Measurements from ENCODE around the gene PLCG2.

The PLCG2 gene

DNA sequence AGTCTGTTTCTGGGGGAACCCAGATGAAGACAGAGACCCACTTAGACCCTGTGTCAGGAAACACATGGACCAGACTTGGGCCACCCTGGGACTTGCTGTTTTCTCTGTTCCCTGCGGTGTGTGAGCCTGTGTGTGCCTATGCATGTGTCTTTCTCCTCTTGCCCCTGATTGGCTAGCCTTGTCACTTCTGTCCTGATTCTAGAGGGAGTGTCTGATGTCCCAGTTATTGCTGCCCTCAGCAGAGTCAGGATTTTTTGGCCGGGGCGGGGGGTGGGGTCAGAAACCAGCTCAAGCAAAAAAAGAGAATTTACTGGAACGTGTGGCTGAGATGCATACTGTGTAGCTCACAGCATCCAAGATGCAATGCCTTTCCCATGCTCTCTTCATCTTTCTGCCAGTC is 30.5 kb downstream of the PLCG2 start:
- H3K4me3 ChIP-seq (ENCODE audit: low read depth, low read length): no peak overlapping the region
- TF ChIP-seq MYC (IDR thresholded peaks at IDR 0.05; ENCODE audit: low read depth, low read length) (no peak), POLR2A (IDR thresholded peaks at IDR 0.05; ENCODE audit: extremely low read depth, insufficient read length) (no peak)
- TF ChIP-seq, protein P1, sequence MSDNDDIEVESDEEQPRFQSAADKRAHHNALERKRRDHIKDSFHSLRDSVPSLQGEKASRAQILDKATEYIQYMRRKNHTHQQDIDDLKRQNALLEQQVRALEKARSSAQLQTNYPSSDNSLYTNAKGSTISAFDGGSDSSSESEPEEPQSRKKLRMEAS (IDR thresholded peaks at IDR 0.05; ENCODE audit: low read depth, low read length): no peak
- DNase-seq (ENCODE audit: low read depth): no peak

DNA sequence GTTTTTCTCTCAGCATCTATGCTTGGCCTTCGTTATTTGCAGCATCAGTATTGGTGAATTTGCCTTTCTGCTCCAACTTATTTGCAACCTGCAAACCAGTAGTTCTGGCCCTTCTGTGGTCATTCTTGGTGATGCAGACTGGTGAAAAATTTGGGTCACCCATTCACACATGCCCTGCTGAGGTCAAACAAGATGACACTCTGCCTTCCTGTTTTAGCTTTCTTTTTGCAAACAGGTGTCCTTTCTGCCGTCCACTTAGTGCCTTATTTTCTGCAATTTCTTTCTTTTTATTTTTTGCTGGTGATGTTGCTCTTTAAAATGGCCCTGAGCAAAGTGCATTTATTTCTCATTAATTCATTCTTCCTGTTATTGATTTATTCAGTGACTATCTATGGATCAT is 31.3 kb downstream of the PLCG2 start:
- TF ChIP-seq, protein P1 (IDR thresholded peaks at IDR 0.05; ENCODE audit: low read depth, low read length): no peak
- TF ChIP-seq, protein P2, sequence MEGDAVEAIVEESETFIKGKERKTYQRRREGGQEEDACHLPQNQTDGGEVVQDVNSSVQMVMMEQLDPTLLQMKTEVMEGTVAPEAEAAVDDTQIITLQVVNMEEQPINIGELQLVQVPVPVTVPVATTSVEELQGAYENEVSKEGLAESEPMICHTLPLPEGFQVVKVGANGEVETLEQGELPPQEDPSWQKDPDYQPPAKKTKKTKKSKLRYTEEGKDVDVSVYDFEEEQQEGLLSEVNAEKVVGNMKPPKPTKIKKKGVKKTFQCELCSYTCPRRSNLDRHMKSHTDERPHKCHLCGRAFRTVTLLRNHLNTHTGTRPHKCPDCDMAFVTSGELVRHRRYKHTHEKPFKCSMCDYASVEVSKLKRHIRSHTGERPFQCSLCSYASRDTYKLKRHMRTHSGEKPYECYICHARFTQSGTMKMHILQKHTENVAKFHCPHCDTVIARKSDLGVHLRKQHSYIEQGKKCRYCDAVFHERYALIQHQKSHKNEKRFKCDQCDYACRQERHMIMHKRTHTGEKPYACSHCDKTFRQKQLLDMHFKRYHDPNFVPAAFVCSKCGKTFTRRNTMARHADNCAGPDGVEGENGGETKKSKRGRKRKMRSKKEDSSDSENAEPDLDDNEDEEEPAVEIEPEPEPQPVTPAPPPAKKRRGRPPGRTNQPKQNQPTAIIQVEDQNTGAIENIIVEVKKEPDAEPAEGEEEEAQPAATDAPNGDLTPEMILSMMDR (IDR thresholded peaks at IDR 0.05; ENCODE audit: low read depth, low read length): no peak
- no peak for TF ChIP-seq POLR2A (IDR thresholded peaks at IDR 0.05; ENCODE audit: extremely low read depth, insufficient read length)
- TF ChIP-seq MYC (IDR thresholded peaks at IDR 0.05; ENCODE audit: low read depth, low read length): no peak
- no peak for DNase-seq (ENCODE audit: low read depth)
- H3K4me3 ChIP-seq (ENCODE audit: low read depth, low read length): no peak overlapping the region

DNA sequence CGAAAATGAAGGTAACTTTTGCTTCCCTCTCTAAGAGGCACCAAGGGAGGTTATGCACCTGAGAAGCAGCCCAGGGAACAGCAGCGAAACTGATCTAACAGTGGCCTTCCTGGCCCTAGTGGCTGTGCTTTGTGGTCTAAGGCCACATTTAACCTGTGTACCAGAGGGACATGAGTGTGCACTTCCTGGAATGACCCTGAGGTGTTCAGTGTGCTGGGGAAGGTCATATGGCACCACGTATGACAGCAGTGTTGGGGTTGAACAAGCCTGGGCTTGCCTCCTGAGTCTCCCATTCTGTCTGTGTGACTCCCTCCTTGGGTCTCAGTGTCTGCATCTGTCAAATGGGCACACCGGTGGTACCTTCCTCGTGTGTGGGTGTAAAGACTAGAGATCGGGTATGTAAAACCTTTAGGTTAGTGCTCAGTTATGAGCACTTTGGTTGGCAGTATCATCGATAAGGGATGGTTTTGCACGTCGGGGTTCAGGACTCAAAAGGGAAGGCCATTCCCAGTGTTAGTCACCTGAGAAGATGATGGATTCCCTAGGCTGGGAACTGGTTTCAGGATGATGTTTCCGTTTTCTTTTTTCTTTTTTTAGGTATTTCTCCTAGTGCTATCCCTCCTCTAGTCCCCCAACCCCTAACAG is 31.9 kb downstream of the PLCG2 start:
- TF ChIP-seq POLR2A (IDR thresholded peaks at IDR 0.05; ENCODE audit: extremely low read depth, insufficient read length) (no peak), MYC (IDR thresholded peaks at IDR 0.05; ENCODE audit: low read depth, low read length) (no peak)
- TF ChIP-seq, protein P1 (IDR thresholded peaks at IDR 0.05; ENCODE audit: low read depth, low read length): no peak
- TF ChIP-seq, protein P2 (IDR thresholded peaks at IDR 0.05; ENCODE audit: low read depth, low read length): no peak

DNA sequence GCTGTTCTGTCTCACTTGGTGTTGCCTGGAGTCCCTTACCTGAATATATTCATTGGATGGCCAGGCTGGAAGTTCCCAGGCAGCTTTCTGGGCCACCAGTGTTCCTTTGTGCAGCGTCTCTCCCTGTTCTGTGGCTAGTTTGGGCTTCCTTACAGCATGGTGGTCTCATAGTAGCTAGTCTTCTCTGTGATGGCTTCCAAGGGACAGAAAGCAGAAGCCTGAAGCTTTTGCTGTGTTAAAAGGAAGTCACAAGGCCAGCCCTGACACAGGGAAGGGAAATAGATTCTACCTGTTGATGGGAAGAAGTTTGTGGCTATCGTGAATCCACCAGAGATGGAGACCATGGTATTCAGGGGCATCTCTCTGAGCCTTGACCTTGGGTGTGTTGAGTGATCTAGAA is 34.6 kb downstream of the PLCG2 start:
- TF ChIP-seq, protein P2 (IDR thresholded peaks at IDR 0.05; ENCODE audit: low read depth, low read length): no peak
- H3K4me3 ChIP-seq (ENCODE audit: low read depth, low read length): no peak overlapping the region
- peak; percentile 47 for DNase-seq (ENCODE audit: low read depth)

More for the DNA sequence above, 31.9 kb downstream of the PLCG2 start:
- no peak for DNase-seq (ENCODE audit: low read depth)
- no peak overlapping the region for H3K4me3 ChIP-seq (ENCODE audit: low read depth, low read length)

DNA sequence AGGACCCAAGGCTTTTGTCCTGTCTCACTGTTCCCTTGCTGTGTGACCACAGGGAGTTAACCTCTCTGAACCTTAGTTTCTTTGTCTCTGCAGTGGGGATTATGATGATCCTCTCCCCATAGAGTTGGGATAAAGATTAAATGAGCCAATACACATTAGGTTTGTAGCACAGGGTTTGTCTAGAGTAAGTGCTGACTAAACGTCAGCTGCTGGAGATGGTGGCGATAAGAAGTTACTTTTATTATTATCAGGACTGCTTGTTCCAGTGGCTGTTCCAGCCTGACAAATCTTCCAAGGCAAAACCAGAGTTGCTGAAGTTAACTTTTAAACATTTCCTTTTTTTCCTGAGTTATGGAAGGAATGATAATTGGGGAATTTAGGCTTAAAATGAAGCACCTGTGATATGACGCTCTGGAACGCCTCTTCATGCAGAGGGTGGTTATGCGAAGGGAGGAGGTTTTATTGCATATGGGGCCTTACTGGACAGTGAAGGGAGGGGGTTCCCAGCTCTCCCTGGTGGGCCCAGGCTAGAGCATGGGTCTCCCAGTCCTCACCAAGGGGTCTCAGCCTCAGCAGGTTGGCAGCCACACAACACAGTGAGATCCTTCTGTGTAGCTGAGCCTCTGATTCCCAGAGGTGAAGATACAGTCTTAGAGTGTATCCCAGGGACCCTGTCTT is 35.8 kb downstream of the PLCG2 start:
- H3K4me3 ChIP-seq (ENCODE audit: low read depth, low read length): no peak overlapping the region
- TF ChIP-seq POLR2A (IDR thresholded peaks at IDR 0.05; ENCODE audit: extremely low read depth, insufficient read length): no peak
- TF ChIP-seq, protein P1 (IDR thresholded peaks at IDR 0.05; ENCODE audit: low read depth, low read length): no peak
- TF ChIP-seq, protein P2 (IDR thresholded peaks at IDR 0.05; ENCODE audit: low read depth, low read length): no peak
- TF ChIP-seq MYC (IDR thresholded peaks at IDR 0.05; ENCODE audit: low read depth, low read length): no peak
- no peak for DNase-seq (ENCODE audit: low read depth)

DNA sequence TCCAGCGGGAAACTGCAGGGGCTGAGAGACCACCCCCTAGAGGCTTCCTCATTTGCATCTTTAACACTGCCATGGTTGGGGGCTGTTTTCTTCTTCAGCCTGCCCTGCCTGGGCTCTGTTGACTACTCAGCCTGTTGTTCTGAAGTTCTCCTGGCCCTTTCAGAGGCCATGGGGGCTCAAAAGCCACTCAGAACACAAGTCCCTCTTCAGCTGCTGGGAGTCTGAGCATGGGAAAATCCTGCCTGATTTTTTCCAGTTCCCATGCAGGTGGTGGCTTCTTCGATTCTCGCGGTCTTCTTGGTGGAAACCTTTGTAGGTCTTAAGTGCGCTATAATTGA is 36.3 kb downstream of the PLCG2 start:
- no peak for DNase-seq (ENCODE audit: low read depth)
- TF ChIP-seq MYC (IDR thresholded peaks at IDR 0.05; ENCODE audit: low read depth, low read length) (no peak), POLR2A (IDR thresholded peaks at IDR 0.05; ENCODE audit: extremely low read depth, insufficient read length) (no peak)
- TF ChIP-seq, protein P2 (IDR thresholded peaks at IDR 0.05; ENCODE audit: low read depth, low read length): no peak
- TF ChIP-seq, protein P1 (IDR thresholded peaks at IDR 0.05; ENCODE audit: low read depth, low read length): no peak
- H3K4me3 ChIP-seq (ENCODE audit: low read depth, low read length): no peak overlapping the region

Measured in NB4 (cell line).